Activated naive CD8-positive, alpha-beta T cell (primary cell): Measurements from ENCODE around the gene GIMAP8.
"Not testable (repeated sequence)": the region's sequence is repeated elsewhere in the genome, so short reads cannot be mapped to it uniquely, and the experiment has no call there.

ENCODE experiments used
- H3K27ac Mint-ChIP-seq: one replicate; pipeline ENCODE4 v1.8.0; 2021; ENCODE audit warnings: mixed read lengths
- H3K27me3 Mint-ChIP-seq: one replicate; pipeline ENCODE4 v1.8.0; 2021; ENCODE audit warnings: mixed read lengths
- H3K36me3 Mint-ChIP-seq: one replicate; pipeline ENCODE4 v1.8.0; 2021; ENCODE audit warnings: mixed read lengths
- H3K4me1 Mint-ChIP-seq: one replicate; pipeline ENCODE4 v1.8.0; 2021; ENCODE audit warnings: low read depth, mixed read lengths
- H3K4me3 Mint-ChIP-seq: one replicate; pipeline ENCODE4 v1.8.0; 2021; ENCODE audit warnings: mild to moderate bottlenecking, mixed read lengths
- H3K9me3 Mint-ChIP-seq: one replicate; pipeline ENCODE4 v1.8.0; 2021; ENCODE audit warnings: low read depth, mixed read lengths

Gene GIMAP8

DNA sequence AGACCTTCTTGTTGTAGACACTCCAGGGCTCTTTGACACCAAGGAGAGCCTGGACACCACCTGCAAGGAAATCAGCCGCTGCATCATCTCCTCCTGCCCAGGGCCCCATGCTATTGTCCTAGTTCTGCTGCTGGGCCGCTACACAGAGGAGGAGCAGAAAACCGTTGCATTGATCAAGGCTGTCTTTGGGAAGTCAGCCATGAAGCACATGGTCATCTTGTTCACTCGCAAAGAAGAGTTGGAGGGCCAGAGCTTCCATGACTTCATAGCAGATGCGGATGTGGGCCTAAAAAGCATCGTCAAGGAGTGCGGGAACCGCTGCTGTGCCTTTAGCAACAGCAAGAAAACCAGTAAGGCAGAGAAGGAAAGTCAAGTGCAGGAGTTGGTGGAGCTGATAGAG is 69.7 kb downstream of the GIMAP8 start:
- H3K27me3 Mint-ChIP-seq: no peaks in the 10 kb centered on the region
- peak overlapping the region; percentile 98 for H3K27ac Mint-ChIP-seq
- peaks cover 61% of the 10 kb centered on the region for H3K4me1 Mint-ChIP-seq
- peaks cover 23% of the 10 kb centered on the region for H3K36me3 Mint-ChIP-seq
- peak overlapping the region; percentile 99 for H3K4me3 Mint-ChIP-seq
- peaks cover 5% of the 10 kb centered on the region for H3K9me3 Mint-ChIP-seq

DNA sequence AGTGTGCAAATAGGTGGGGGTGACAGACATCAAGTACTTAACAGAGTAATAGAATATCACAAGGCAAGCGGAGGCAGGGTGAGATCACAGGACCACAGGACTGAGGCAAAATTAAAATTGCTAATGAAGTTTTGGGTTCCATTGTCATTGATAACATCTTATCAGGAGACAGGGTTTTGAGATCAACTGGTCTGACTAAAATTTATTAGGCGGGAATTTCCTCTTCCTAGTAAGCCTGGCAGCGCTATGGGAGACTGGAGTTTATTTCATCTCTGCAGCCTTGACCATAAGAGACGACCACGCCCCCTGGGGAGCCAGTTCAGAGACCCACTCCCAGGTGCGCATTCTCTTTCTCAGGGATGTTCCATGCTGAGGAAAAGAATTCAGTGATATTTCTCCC is 72.5 kb downstream of the GIMAP8 start:
- Mint-ChIP-seq H3K4me1 (peaks cover 72% of the 10 kb centered on the region), H3K9me3 (peaks cover 23% of the 10 kb centered on the region), H3K27ac (peak overlapping the region; percentile 94), H3K36me3 (peaks cover 35% of the 10 kb centered on the region), H3K4me3 (peak overlapping the region; percentile 89)
- H3K27me3 Mint-ChIP-seq: not testable (repeated sequence)

- Mint-ChIP-seq H3K27me3 (no peaks in the 10 kb centered on the region), H3K36me3 (peaks cover 44% of the 10 kb centered on the region), H3K4me3 (no peak overlapping the region), H3K9me3 (peaks cover 34% of the 10 kb centered on the region), H3K4me1 (peaks cover 70% of the 10 kb centered on the region), H3K27ac (peak overlapping the region; percentile 94)
Measured at GRCh38 chr7:150524018-150524417, 73.6 kb downstream of the GIMAP8 start.
